SK-N-MC (cell line): ENCODE results near the gene SNRPA.
"Not testable (repeated sequence)": the region's sequence is repeated elsewhere in the genome, so short reads cannot be mapped to it uniquely, and the experiment has no call there.

Experiments
- DNase-seq: peaks from one replicate; pipeline ENCODE4 v3.0.0-alpha.2; 2011; ENCODE audit warnings: low read depth, low spot score
- H3K27ac ChIP-seq: fragments of 200-600 bp; sonication (generic); 2 replicates; pipeline ENCODE4 v1.5.1; 2016; ENCODE audit warnings: mixed run types
- H3K36me3 ChIP-seq: fragments of 200-600 bp; sonication (generic); 2 replicates; pipeline ENCODE4 v1.6.1; 2017; ENCODE audit warnings: antibody characterized with exemption, low read length, mixed read lengths; ENCODE audit not compliant: insufficient read depth
- H3K4me3 ChIP-seq: fragments of 200-600 bp; sonication (generic); 2 replicates; pipeline ENCODE4 v1.5.1; 2016
- H3K9ac ChIP-seq: fragments of 200-600 bp; sonication (generic); 2 replicates; pipeline ENCODE4 v1.8.0; 2017; ENCODE audit warnings: mixed run types, mixed read lengths; ENCODE audit not compliant: insufficient read length
- H3K9me3 ChIP-seq: fragments of 200-600 bp; sonication (generic); 2 replicates; pipeline ENCODE4 v1.6.1; 2017; ENCODE audit warnings: low read depth, mild to moderate bottlenecking, antibody characterized with exemption, low read length, moderate library complexity, mixed read lengths
- EZH2 ChIP-seq: fragments of 200-600 bp; sonication (generic); IDR thresholded peaks from one replicate; pipeline ENCODE4 v1.6.1; 2017; ENCODE audit warnings: antibody characterized with exemption
- FOXP2 ChIP-seq: optimal IDR thresholded peaks from 2 replicates; pipeline ENCODE3; 2011; ENCODE audit warnings: mild to moderate bottlenecking, moderate library complexity; ENCODE audit not compliant: insufficient read depth; ENCODE audit errors: extremely low read length, control extremely low read depth
- POLR2AphosphoS5 ChIP-seq: IDR thresholded peaks from 2 replicates; pipeline ENCODE4 v1.6.1; 2012; ENCODE audit warnings: mild to moderate bottlenecking, low read depth, low read length, borderline replicate concordance

The SNRPA gene

DNA sequence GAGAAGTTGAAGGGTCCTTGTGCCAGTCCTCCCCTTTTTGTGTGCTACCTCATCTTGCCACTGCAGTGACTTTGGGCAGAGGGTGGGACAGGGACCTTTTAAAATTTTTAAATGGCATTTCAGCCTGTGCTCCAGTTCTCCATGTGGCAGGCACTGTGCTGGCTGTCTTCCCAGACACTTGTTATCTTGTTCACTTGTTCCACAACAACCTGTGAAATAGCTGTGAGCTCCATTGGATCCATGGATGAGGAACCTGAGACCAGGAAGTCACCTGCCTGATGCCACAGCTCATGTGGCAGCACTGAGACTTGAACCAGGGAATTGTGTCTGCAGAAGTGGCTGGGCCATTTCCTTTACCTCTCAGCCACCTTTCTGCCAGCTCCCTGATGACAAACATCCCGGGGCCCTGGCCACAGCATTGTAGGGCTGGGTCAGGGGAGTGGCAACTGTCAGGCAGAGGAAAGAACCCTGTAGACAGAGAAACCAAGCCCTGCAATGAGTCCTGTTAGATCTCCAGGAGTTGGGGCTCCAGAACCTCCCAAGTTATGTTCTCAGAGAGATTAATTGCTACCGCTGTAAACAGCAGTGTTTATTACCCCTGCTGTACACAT lies 54.4 kb downstream of the SNRPA start:
- H3K9me3 ChIP-seq = no peaks in the 10 kb centered on the region
- peaks cover 58% of the 10 kb centered on the region for H3K36me3 ChIP-seq
- H3K4me3 ChIP-seq = no peak overlapping the region
- no peak overlapping the region for H3K9ac ChIP-seq
- H3K27ac ChIP-seq = no peak overlapping the region
- TF ChIP-seq POLR2AphosphoS5 = no peak; the same call in 1 of the 2 replicates
- TF ChIP-seq FOXP2 = no peak
- no peak for TF ChIP-seq EZH2
- no peak for DNase-seq

- Histone ChIP-seq H3K9ac (no peak overlapping the region), H3K9me3 (no peaks in the 10 kb centered on the region), H3K4me3 (no peak overlapping the region), H3K27ac (no peak overlapping the region; the same call in 1 of the 2 replicates), H3K36me3 (peaks cover 45% of the 10 kb centered on the region)
- DNase-seq = peak; percentile 77
- TF ChIP-seq FOXP2 (peak; percentile 52), POLR2AphosphoS5 (no peak; the same call in 1 of the 2 replicates), EZH2 (no peak)
Measured at GRCh38 chr19:40806423-40807146, 55.6 kb downstream of the SNRPA start.

DNA sequence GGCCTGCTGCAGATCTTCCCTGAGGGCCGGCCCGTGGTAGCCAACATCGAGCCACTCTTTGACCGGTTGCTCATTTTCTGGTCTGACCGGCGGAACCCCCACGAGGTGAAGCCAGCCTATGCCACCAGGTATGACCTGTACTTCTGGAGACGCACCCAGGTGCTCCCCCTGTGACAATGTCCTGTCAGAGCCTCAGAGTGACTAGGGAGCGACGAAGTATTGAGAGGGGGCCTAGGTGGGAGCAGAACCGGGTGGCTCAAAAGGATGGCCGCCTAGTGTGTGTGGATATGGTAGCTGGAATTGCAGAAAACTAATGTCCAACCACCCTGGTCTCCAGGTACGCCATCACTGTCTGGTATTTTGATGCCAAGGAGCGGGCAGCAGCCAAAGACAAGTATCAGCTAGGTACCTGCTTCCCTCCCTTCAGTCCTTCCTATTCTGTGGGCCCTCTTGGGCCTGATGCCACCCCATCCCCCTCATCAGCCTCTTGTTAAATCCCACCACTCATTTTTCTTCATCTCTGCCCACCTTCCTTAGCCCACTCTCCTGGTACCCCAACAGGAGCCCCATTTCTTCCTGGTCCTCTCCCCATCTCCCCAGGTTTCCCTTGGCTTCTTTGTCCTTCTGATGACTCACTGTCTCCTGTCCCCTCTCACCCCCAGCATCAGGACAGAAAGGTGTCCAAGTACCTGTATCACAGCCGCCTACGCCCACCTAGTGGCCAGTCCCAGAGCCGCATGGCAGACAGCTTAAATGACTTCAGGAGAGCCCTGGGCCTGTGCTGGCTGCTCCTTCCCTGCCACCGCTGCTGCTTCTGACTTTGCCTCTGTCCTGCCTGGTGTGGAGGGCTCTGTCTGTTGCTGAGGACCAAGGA lies 56.4 kb downstream of the SNRPA start:
- no peak overlapping the region for H3K9ac ChIP-seq
- TF ChIP-seq EZH2 (no peak), POLR2AphosphoS5 (0 out of 2 replicates have a peak, but pooled peaks have one; percentile 6), FOXP2 (no peak)
- peaks cover 37% of the 10 kb centered on the region for H3K36me3 ChIP-seq
- DNase-seq = no peak
- H3K4me3 ChIP-seq = no peak overlapping the region
- H3K9me3 ChIP-seq = no peaks in the 10 kb centered on the region
- H3K27ac ChIP-seq = no peak overlapping the region

- TF ChIP-seq POLR2AphosphoS5 (no peak), EZH2 (no peak), FOXP2 (no peak)
- no peak overlapping the region for H3K4me3 ChIP-seq
- H3K27ac ChIP-seq = no peak overlapping the region
- H3K9me3 ChIP-seq = no peaks in the 10 kb centered on the region
- DNase-seq = no peak
- peaks cover 32% of the 10 kb centered on the region for H3K36me3 ChIP-seq
- no peak overlapping the region for H3K9ac ChIP-seq
Measured at GRCh38 chr19:40808021-40808325, 57.0 kb downstream of the SNRPA start.

DNA sequence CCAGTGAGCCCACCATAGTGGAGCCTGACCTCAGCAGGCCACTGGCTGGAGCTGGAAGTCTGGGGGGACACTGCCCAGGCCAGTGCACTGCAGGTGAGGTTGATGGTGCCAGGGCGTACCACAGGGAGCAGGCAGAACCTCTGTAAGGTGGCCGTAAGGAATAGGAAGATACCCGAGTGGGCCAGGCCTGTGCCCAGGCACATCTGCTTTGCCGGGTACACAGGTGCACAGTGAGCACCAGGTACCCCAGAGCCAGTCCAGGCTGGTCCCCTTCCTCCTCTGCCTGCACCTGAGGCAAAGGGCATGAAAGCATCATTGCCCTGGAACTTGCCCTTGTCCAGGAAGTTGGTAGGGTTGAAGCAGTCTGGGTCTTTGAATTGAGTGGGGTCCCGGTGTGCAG lies 57.5 kb downstream of the SNRPA start:
- H3K36me3 ChIP-seq = peaks cover 27% of the 10 kb centered on the region; the same call in 1 of the 2 replicates

DNA sequence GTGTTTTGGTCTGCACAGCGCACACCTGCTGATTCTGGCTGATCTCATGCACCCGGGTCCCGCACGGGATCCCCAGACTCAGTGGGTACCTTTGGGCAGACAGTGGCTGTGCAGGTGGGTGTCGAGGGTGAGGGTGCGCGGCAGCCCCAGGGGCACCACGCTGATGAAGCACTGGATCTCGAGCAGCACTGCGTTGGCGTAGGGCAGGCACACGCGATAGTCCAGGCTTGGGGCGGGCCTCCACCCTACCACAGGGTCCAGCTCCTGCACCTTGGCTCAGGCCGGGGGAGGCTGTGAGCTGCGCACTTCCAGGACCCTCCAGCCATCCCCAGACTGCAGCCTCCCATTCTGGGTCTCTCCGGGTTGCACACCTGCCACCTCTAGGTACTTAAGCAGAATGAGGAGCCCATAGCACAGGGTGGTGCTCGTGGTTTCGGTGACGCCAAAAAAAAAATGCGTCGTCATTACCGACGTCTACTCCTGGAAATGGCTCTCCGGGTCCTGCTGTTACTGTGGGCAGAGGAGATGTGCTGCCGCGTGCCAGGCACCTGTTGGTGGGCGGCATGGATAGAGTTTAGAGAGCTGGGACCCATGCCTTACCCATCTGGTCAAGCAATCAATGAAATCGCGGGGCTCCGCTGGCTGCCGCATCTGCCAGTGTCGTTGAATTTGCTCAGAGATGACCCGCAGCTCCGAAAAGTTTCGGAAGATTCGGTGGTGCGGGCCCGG lies 58.5 kb downstream of the SNRPA start:
- H3K4me3 ChIP-seq = no peak overlapping the region
- H3K9me3 ChIP-seq = no peaks in the 10 kb centered on the region
- no peak for DNase-seq
- H3K36me3 ChIP-seq = peaks cover 17% of the 10 kb centered on the region; the same call in 1 of the 2 replicates
- no peak for TF ChIP-seq EZH2
- no peak for TF ChIP-seq FOXP2
- no peak for TF ChIP-seq POLR2AphosphoS5
- no peak overlapping the region for H3K9ac ChIP-seq
- no peak overlapping the region for H3K27ac ChIP-seq

More for the DNA sequence above, 57.5 kb downstream of the SNRPA start:
- H3K27ac ChIP-seq = no peak overlapping the region
- H3K4me3 ChIP-seq = no peak overlapping the region
- TF ChIP-seq POLR2AphosphoS5 (0 out of 2 replicates have a peak, but pooled peaks have one; percentile 27), FOXP2 (no peak), EZH2 (no peak)
- no peak overlapping the region for H3K9ac ChIP-seq
- DNase-seq = no peak
- H3K9me3 ChIP-seq = no peaks in the 10 kb centered on the region

- no peaks in the 10 kb centered on the region for H3K9me3 ChIP-seq
- DNase-seq = no peak
- H3K4me3 ChIP-seq = no peak overlapping the region
- H3K9ac ChIP-seq = no peak overlapping the region
- H3K36me3 ChIP-seq = peaks cover 16% of the 10 kb centered on the region; the same call in 1 of the 2 replicates
- no peak overlapping the region for H3K27ac ChIP-seq
- TF ChIP-seq POLR2AphosphoS5 (no peak), EZH2 (no peak), FOXP2 (no peak)
Measured at GRCh38 chr19:40810160-40810559, 59.2 kb downstream of the SNRPA start.

GRCh38 chr19:40810649-40811408 lies 59.8 kb downstream of the SNRPA start:
- not testable (repeated sequence) for H3K9me3 ChIP-seq, DNase-seq
- peaks cover 16% of the 10 kb centered on the region; the same call in 1 of the 2 replicates for H3K36me3 ChIP-seq
- H3K4me3 ChIP-seq = peak overlapping the region; percentile 76
- H3K9ac ChIP-seq = peak overlapping the region; percentile 78
- H3K27ac ChIP-seq = 0 out of 2 replicates have a peak overlapping the region, but pooled peaks have one; percentile 2
